Testis (tissue), 2 donors: ENCODE measurements around the gene MROH7.

Source experiments
- POLR2A ChIP-seq: fragments of 450-650 bp; IDR thresholded peaks from one replicate; pipeline ENCODE4 v1.6.1; 2017; ENCODE audit warnings: antibody characterized with exemption, mild to moderate bottlenecking, moderate library complexity
- TF ChIP-seq, protein P1 (sequence below), 3 experiments: fragments of 450-650 bp in 2 of 3; fragments of 200-600 bp in 1 of 3; sonication (generic) in 1 of 3; IDR thresholded peaks; one replicate each; pipeline ENCODE4 v1.5.1; 2016 to 2019; ENCODE audit warnings: antibody characterized with exemption in 3 of 3, mild to moderate bottlenecking in 2 of 3, moderate library complexity in 1 of 3

DNA sequence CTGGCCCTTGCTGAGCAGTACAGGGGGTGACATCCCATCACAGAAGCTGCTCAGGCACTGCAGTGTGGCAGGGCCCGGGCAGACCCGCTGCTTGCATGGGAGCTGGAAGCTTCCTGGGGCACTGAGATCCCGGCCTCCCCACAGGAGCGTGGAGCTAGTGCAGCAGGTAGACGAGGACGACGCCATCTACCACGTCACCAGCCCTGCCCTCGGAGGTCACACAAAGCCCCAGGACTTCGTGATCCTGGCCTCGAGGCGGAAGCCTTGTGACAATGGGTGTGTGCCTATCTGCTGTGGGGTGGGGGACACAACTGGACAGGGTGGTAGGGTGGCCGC lies 34.6 kb upstream of the MROH7 start:
- TF ChIP-seq, protein P1, sequence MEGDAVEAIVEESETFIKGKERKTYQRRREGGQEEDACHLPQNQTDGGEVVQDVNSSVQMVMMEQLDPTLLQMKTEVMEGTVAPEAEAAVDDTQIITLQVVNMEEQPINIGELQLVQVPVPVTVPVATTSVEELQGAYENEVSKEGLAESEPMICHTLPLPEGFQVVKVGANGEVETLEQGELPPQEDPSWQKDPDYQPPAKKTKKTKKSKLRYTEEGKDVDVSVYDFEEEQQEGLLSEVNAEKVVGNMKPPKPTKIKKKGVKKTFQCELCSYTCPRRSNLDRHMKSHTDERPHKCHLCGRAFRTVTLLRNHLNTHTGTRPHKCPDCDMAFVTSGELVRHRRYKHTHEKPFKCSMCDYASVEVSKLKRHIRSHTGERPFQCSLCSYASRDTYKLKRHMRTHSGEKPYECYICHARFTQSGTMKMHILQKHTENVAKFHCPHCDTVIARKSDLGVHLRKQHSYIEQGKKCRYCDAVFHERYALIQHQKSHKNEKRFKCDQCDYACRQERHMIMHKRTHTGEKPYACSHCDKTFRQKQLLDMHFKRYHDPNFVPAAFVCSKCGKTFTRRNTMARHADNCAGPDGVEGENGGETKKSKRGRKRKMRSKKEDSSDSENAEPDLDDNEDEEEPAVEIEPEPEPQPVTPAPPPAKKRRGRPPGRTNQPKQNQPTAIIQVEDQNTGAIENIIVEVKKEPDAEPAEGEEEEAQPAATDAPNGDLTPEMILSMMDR (IDR thresholded peaks at IDR 0.05), result no peak
- no peak for TF ChIP-seq POLR2A
